HG02884 (cell line): ENCODE measurements around the gene BPIFA1.

Experiments used
- ATAC-seq: cut with Tn5 transposase; IDR thresholded peaks from one replicate; pipeline ENCODE4 v1.9.1; 2021; ENCODE audit warnings: mild to moderate bottlenecking, moderate library complexity; ENCODE audit not compliant: unreplicated experiment

The BPIFA1 gene

DNA sequence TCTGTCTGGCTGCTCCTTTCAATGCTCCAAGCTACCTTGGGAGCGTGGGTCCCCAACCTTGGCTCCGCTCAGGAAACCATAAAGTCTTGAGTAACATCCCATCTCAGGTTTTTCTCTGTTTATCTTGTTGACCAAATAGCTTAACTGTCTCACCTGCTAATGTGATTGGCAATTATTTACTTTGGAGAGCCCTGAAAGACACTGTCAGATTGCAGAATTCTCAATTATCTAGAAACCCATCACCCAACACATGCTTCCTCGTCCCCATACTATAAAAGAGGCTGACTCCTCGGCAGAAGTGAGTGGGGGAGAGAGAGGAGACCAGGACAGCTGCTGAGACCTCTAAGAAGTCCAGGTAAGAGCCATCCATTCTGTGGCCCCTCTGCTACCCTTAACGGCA, at the start of gene BPIFA1:
Gene BPIFA1, plus strand, starts transcription at position 301 of the 400 bp plus-strand sequence. CDS start 1,716 bp downstream, outside the sequence.
- no peak for ATAC-seq

DNA sequence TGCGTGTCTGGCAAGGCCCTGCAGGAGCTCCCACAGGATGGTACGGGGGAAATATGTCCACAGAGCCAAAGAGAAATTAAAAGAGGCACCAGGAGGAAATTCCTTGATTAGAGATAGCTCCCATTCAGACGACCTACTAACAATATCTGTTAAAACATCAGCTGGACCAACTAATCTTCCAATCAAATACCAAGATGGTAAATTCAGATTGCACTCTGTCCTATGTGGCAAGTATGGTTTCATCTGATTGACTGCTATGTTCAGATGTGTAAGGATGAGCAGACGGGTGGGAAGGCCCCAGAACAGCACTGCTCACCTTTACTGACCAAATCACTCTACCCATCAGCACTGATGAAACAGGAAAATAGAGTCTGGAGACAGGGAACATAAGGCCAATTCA, 48.3 kb upstream of the BPIFA1 start:
- ATAC-seq, result no peak

DNA sequence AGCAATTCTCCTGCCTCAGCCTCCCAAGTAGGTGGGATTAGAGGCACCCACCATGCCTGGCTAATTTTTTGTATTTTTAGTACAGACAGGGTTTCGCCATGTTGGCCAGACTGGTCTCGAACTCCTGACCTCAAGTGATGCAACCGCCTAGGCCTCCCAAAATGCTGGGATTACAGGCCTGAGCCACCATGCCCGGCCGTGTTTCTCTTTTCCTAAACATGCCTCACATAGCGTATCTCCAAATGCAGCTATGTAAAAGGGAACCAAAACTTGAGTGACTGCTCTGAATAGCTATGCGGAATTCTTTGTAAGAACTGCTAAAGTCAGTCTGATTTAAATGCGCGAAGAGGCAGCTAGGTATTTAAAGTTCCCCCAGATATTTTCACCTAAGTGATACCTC, 47.4 kb upstream of the BPIFA1 start:
- ATAC-seq, result no peak

DNA sequence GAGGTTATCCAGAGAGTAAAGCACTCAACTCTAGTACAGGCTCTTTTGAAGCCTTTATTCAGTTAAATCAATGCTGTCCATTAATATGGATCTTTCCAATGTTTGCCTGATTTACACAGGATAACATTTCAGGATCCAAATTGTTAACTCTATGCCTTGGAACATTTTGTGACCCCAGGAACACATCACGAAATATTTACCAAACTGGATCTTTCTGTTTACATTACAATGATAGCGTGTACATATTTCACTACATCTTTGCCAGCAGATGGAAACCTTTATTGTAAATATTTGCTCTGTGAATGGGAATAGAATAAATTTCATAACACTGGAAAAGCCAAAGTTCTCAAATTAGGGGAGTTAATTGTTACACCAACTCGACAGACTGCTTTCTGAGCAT, 44.3 kb upstream of the BPIFA1 start:
- ATAC-seq, result no peak

DNA sequence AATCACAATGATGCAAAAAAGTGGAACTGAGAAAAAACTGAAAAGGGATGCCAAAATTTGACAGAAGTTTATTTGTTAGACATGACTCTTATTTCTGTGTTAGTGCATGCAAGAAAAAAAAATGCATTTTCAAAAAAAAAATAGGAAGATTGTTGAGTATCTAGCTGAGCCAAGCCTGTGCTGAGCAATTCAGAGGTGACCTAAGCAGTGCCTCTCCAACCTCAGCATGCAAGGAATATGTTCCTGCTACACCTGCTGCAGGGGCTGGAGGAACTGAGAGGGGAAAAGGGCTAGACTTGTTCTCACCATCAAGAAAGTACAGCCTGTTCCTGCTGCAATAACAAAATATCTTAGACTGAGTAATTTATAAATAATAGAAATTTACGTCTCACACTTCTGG, 43.8 kb upstream of the BPIFA1 start:
- no peak for ATAC-seq

DNA sequence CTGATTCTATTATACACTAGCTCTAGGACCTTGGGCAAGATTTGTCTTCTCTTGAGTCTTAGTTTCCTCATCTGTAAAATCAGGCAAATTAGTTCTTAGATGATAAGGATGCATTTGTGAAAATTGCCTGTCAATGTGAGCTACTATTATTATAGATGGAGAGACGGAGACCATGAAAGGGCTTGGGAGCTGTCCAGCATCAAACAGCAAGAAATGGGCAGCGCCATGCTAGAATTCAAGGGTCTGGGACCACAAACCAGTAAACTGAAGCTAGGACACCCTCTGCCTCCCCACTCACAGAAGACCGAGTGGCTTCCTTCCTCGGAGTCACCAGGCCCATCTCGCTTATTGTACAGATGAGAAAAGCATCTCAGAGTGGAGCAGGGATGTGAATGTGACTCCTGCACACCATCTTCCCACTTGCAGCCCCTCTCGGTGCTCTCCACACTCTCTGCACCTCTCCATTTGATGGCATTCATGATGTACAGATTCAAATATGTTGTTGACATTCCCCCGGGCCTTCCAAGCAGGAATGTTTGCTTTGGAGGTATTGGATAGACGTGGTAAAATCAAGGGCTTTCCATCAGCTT, 42.8 kb upstream of the BPIFA1 start:
- no peak for ATAC-seq

DNA sequence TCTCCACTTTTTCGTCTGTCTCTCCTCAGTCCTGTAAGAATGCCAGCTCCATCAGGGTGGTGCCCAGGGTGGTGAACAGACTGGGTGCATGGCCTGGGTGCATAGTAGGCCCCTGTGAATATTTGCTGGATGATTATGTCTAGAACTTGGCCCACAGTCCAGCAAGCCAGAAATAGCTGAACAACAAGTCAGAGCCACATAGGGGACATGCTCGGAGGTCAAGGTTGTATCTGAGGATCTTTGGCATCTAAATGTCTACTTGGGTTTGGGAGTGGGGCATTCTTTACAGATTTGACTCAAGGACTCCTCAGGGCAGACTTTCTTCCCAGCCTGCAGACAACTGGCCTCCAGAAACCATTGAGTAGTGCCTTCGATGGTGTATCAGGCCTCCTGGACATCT, 36.8 kb upstream of the BPIFA1 start:
- ATAC-seq, result no peak

DNA sequence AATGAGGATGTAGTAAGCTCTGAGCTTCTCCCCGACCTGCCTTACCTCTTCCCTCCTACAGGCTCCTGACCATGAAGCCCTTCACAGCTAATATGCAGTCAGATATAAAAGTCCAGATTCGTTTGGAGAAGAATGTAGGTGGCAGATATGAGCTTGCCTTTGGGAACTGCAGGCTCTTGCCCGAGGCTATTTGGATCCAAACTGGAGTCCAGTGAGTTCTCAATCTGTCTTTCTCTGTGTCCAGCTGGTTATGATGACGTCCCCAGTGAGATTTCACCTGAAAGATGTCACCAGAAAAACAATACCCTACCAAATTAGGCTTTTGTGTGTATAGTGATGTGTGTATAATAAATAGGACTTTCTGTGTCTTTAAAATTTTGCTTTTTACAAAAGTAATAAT, 33.3 kb upstream of the BPIFA1 start:
- ATAC-seq, result no peak

DNA sequence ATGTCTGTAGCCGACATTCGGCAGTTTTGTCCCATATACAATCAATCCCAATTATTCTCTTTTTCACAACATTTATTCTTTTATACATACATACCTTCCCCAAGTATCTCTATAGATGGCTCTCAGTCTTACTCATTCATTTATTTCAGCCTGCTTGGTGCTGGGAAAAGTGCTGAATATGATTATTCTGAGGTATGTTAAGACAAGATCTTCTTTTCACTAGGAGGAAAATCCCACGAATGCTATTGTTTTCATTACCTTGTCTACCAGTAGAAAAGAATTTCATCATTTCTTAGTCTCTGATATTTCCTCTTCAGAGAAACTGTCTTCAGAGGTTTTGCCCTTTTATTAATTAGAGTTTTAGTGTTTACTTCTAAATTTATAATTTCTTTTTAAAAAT, 32.4 kb upstream of the BPIFA1 start:
- ATAC-seq, result no peak

DNA sequence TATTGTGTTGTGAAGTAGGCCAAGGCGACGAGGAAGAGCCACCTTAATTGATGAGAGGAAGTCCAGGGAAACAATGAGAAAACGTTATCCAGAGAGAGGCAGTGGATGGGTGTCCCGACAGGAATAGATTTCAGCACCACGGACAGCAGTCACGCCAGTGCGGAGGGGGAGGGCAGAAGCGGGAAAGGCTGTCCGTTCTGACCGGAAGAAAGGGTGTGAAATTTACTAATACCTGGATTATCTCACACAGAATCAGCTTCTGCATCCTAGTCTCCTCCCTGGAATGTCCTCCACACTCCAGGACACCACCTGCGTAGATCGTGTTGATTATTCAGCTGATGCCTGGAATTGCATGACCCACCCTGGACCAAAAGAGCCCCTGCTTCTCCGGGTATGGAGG, 26.0 kb upstream of the BPIFA1 start:
- ATAC-seq, result no peak

DNA sequence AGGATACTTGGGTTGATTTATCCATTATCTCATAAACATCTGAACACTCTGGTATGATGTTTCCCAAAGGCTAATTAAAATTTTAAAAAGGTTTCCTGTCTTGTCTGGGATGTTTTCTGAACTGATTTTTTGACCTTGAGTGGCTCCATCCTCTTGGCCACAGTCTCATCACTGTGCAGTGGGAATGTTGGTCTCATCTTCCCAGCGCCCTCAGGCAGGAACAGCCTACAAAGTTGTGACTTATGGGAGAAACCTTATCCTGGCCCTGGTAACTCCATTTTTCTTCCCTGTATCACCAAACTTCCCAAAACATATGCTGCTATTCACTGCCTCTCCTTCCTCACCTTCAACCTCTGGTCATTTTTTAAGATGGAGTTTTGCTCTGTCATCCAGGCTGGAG, 25.4 kb upstream of the BPIFA1 start:
- ATAC-seq, result no peak

DNA sequence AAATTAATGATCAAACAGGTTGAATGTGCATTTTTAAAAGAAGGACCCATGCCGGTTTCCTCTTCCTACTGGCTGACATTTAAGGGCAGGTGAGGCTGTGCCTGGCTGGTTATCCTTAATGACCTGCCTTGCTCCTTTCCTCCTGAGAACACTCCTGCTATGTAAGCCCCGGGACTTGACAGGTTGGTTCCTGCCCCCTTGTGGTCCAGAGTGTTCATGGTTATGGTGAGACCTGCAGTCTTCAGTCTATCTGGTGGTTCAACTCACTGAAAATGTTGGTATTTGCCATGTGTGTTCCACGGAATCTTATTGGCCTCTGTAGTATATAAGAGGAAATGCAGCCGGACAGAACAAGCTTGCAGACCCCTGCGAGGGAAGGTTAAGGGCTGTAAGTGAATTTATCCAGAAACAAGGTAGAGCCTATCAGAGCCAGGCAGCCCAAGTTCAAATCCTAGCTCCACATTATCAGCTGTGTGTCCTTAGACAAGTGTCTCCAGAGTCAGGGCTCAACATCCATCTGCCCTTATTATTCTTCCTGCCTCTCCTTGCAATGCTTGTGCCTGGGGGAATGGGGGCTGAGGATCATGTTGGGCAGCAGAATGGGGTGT, 23.9 kb upstream of the BPIFA1 start:
- ATAC-seq, result no peak

DNA sequence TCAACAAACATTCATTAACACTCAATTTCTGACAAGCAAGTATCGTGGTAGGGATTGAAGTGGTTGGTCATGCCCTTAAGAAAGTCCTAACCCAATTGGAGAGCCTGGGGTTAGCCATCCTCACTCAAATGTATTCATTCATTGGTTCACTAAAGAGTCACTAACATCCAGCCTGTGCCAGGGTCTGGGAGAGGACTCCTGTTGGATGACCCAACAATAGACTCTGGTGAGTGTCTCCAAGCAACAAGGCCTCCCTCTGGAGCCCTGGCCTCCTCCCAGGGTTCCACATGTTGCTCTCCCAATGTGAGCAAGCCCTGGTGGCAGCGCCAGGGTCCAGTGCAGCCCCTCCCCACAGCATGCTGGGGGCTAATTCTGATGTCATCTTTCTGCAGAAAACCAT, 18.7 kb upstream of the BPIFA1 start, which contains the start of gene BPIFA3:
Gene BPIFA3, plus strand, starts transcription at position 301 of the 400 bp plus-strand sequence. CDS start 185 bp downstream, outside the sequence.
- ATAC-seq, result no peak

DNA sequence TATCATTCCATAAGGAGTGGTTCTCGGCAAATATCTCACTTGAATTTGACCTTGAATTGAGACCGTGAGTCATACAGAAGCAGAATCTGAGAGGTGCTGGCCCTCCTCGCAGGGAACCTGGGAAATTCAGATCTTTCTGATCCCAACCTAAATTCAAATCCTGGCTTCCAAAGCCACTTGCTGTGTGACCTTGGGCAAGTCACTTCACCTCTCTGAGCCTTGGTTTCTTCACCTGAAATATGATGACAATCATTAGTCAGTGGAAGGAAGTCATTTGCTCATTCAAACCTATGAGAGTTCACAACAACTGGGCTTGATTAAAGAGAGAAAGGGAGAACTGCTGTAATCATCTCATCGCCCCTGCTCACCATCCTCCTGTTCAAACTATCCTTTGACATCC, 11.4 kb upstream of the BPIFA1 start:
- no peak for ATAC-seq

DNA sequence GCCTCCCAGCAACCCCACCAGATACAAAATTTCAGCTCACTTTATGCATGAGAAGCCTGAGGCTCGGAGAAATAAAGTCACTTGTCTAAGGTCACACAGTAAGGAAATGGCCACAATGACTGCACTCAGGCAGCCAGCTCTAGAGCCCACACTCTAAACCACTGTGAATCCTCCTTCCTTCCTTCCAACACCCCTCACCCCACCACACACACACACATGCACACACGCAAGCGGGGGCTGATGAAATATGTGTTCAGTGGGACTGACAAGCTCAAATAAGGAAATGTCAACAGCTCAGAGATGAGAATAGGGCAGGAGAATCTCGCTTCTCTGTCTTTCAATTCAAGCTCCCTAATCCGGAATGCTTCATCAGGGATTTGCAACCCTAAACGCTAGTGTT, 6.0 kb upstream of the BPIFA1 start:
- no peak for ATAC-seq

DNA sequence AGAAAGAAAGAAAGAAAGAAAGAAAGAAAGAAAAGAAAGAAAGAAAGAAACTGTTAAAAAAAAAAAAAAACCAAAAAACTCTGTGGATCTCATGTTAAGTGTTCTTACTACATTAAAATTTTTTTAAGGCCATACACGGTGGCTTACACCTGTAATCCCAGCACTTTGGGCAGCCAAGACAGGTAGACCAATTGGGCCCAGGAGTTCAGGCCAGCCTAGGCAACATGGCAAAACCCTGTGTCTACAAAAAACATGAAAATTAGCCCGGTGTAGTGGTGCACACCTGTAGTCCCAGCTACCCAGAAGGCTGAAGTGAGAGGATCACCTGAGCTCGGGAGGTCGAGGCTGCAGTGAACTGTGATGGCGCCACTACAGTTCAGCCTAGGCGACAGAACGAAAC, 4.6 kb upstream of the BPIFA1 start:
- ATAC-seq, result no peak

DNA sequence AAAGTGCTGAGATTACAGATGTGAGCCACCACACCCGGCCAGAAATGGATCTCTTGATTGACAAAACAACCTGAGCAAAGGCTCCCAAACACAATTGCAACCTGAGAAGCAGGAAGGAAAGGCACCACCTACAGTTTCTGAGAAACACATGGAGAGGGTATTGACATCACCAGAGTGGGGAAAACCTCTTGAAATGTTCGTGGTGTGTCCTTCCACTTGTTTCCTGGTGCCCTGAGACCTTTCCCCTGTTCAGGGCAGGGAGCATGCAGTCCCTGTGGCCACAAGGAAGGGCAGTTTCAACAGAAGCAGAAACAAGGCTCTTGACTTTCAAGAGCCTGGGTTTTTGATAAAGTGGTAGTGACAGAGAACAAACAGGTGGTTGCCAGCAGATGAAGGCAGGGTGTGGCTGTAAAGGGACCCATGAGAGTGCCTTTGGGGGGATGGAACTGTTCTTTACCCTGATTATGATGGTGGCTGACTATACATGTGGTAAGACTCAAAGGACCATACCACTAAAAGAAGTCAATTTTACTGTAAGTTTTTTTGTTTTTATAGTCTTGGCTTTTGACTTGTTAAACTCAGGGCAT, 3.2 kb upstream of the BPIFA1 start:
- no peak for ATAC-seq

DNA sequence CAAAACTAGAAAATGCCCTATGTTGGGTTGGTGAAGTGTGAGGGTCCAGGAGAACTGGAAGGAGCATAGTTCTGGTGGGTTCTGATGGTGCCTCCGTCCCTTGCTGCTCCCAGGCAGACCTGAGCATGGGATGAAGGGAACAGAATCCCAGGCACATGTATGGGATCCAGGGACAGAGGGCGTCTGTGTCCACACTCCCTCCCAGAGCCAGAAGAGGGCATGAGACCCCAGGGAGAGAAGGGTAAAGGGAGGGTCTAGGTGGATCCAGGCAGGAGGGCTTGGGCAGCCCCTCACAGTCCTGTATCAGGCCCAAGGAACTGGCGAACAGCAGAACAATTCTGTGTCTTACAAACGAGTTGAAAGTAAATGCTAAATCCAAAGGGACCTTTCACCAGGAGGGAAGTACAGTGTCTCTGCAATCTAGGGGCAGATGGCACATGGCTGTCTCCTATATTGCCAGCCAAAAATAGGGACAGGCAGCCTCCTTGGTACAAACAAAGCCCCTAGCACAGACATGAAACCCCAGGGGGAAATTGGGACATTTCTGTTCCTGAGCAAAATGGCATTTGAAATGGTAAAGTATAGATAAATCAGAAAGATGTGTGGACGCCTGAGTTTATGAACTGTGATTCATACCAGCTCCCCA, 2.5 kb upstream of the BPIFA1 start:
- ATAC-seq, result no peak

DNA sequence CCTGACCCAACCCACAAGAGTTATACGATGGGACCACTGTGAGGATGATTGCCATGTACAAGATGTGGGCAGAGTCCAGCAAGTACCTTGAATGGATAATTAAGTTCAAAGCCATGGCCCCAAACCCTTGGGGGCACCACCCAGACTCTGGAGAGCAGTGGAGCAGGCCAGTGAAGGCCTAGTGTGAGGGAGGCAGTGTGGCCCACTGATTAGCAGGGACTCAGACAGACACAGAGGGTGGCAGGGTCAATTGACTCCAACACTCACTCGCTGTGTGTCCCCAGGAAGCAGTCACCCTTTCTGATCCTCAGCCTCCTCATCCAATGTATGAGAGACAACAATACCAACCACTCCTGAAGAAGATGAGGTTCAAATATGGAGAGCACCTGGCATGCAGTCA, 1.7 kb upstream of the BPIFA1 start:
- no peak for ATAC-seq

DNA sequence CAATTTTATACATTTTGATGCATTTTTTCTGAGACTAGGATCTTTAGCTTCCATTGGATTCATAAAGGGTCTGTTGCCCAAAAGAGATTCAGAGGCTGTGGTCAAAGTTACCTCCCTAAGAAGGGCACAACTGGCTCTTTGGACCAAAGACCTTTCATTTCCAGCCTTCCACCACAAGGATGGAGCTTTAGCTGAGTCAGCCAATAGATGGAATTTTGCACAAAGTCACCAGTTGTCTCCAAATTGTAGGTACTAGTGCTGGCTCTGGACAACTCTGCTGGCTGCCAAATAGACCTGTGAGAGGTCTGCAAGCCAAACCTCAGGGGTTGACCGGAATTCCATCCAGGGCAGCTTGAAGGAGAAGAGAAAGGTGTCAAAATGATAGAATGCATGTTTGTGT, 555 bp downstream of the BPIFA1 start:
- ATAC-seq, result no peak

DNA sequence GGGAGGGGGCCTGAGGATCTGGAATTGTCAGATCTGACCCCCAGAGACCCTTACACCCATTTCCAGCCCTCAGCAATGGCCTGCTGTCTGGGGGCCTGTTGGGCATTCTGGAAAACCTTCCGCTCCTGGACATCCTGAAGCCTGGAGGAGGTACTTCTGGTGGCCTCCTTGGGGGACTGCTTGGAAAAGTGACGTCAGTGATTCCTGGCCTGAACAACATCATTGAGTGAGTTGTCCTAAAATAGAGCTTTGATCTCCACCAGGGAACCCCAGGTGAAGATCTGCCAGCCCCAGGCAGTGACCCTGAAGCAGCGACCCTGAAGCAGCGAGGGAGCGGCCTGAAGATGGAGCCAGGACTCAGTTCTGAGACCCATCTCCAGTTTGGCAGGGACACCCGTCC, 2.2 kb downstream of the BPIFA1 start:
- no peak for ATAC-seq

DNA sequence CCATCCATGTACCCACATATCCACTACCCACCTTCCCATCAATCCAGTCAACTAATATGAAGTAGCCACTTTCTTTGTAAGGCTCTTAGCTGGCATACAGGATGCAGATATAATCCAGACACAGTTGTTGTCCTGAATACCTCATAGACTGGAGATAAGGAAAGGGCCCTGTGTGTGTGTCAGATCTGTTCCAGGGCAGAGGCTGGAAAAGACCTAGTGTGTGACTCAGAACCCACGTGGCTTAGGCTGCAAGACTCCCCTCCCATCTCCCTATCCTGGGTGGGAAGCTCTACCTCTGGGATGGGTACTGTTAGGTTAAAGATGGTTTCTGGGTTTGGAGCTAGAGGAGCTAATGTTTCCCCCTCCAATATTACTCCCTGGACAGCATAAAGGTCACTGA, 3.6 kb downstream of the BPIFA1 start:
- ATAC-seq, result no peak
